ENCODE measurements around the gene NFATC3.

NFATC3 gene

DNA sequence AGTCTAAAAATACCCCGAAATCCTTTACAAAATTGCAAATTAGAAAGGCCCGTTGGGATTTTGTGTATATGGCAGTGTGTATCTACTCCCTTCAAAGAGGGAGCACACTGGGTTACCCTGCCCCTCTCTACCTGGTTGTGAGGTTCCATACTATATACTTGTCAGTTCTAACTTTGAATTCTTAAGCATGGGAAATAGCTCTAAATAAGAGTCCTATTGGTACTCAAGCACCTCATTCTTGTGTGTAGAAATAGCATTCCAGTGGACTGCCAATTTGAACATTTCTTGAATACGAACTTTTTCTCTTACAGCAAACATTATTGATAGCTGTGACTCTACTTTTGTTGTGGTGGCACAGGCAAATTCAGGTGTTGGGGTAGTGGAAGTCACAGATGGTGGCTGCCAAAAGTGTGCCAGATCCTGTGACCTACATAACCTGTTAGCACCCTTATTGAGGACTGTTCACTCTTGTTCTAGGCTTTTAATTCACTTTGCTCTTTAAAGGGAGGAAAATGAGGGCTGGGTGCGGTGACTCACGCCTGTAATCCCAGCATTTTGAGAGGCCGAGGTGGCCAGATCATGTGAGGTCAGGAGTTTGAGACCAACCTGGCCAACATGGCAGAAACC is 134.7 kb downstream of the NFATC3 start:
- Histone ChIP-seq H3K9ac (ENCODE audit: low read length in 2 of 2) (no peak overlapping the region), H3K4me1 (ENCODE audit: control insufficient read depth, insufficient read depth, low read length) (peaks cover 6% of the 10 kb centered on the region), H3K27me3 (ENCODE audit: control insufficient read depth in 1 of 2, insufficient read depth in 2 of 2, low read length in 2 of 2) (no peaks in the 10 kb centered on the region), H3K27ac (ENCODE audit: low read length) (no peak overlapping the region), H3K4me3 (ENCODE audit: low read length in 2 of 2) (no peak overlapping the region), H3K9me3 (ENCODE audit: control insufficient read depth in 2 of 2, low read length in 2 of 2) (no peaks in the 10 kb centered on the region), H3K36me3 (ENCODE audit: control insufficient read depth in 2 of 2, insufficient read depth in 2 of 2, low read length in 2 of 2) (peaks cover 0 to 7% of the 10 kb centered on the region in 2 donors)

DNA sequence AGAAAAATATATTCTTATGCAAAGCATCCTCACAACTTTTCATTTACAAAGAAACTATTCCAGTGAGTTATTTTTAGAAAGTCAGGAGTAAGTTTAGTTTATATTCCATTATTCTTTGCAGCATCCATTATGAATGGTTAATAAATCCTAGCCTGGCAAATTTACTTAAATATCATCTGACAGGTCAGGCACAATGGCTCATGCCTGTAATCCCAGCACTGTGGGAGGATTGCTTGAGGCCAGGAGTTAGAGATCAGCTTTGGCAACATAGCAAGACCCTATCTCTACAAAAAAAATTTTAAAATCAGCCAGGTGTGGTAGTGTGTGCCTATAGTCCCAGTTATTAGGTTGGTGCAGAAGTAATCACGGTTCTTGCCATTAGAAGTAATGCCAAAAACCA is 137.9 kb downstream of the NFATC3 start:
- Histone ChIP-seq H3K9me3 (ENCODE audit: control insufficient read depth in 2 of 2, low read length in 2 of 2) (no peaks in the 10 kb centered on the region), H3K27ac (ENCODE audit: low read length) (no peak overlapping the region), H3K4me1 (ENCODE audit: control insufficient read depth, insufficient read depth, low read length) (peaks cover 13% of the 10 kb centered on the region), H3K9ac (ENCODE audit: low read length in 2 of 2) (no peak overlapping the region), H3K4me3 (ENCODE audit: low read length in 2 of 2) (no peak overlapping the region), H3K36me3 (ENCODE audit: control insufficient read depth in 2 of 2, insufficient read depth in 2 of 2, low read length in 2 of 2) (peaks cover 3 to 10% of the 10 kb centered on the region in 2 donors), H3K27me3 (ENCODE audit: control insufficient read depth in 1 of 2, insufficient read depth in 2 of 2, low read length in 2 of 2) (no peaks in the 10 kb centered on the region)

DNA sequence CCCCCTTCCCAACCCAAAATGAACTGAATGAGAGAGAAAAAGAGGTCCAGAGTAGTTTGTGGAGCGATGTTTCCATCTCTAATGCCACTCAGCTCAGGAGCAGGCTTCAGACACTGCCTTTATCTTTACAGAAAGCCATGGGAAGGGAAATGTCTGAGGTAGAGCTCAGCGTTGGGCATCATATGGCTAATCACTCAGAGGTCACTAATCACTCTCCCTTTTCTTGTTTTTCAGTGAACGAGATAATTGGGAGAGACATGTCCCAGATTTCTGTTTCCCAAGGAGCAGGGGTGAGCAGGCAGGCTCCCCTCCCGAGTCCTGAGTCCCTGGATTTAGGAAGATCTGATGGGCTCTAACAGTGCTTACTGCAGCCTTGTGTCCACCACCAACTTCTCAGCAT is 140.9 kb downstream of the NFATC3 start:
- H3K27me3 ChIP-seq (ENCODE audit: control insufficient read depth in 1 of 2, insufficient read depth in 2 of 2, low read length in 2 of 2), result no peaks in the 10 kb centered on the region
- no peak overlapping the region for H3K9ac ChIP-seq (ENCODE audit: low read length in 2 of 2)
- H3K27ac ChIP-seq (ENCODE audit: low read length), result no peak overlapping the region
- peaks cover 17% of the 10 kb centered on the region for H3K4me1 ChIP-seq (ENCODE audit: control insufficient read depth, insufficient read depth, low read length)
- peaks cover 10% of the 10 kb centered on the region in 2 donors for H3K36me3 ChIP-seq (ENCODE audit: control insufficient read depth in 2 of 2, insufficient read depth in 2 of 2, low read length in 2 of 2)
- H3K9me3 ChIP-seq (ENCODE audit: control insufficient read depth in 2 of 2, low read length in 2 of 2), result no peaks in the 10 kb centered on the region
- H3K4me3 ChIP-seq (ENCODE audit: low read length in 2 of 2), result no peak overlapping the region

DNA sequence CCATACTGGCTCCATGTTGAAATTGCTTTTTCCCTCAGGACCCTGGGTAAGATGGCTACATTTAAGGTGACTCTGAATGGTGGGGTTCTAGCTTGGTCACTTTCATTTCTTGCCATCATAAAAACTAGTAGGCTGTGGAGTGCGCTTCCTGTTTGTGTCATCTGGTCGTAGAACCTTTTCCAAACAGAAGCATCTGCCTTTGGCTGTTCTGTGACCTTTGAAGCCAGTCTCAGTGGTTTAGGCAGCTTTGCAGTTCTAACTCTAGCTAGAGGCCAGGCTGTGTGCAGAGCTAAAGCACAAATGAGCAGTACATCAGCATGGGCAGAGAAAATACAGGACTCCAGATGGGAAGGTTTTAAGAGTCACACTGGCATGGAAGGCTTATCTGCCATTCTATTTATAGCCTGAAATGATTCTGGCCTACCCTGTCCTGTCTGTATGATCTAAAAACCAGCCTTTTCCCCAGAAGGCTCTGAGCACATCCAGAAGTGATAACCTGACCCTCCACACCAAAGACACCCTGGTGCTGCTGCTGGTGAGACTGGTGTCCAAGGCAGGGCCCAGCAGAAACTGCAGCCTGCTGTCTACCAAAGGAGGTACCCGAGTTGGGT is 142.1 kb downstream of the NFATC3 start:
- H3K4me3 ChIP-seq (ENCODE audit: low read length in 2 of 2), result no peak overlapping the region
- peaks cover 7 to 10% of the 10 kb centered on the region in 2 donors for H3K36me3 ChIP-seq (ENCODE audit: control insufficient read depth in 2 of 2, insufficient read depth in 2 of 2, low read length in 2 of 2)
- H3K9me3 ChIP-seq (ENCODE audit: control insufficient read depth in 2 of 2, low read length in 2 of 2), result no peaks in the 10 kb centered on the region
- H3K9ac ChIP-seq (ENCODE audit: low read length in 2 of 2), result no peak overlapping the region
- H3K27me3 ChIP-seq (ENCODE audit: control insufficient read depth in 1 of 2, insufficient read depth in 2 of 2, low read length in 2 of 2), result no peaks in the 10 kb centered on the region
- peaks cover 17% of the 10 kb centered on the region for H3K4me1 ChIP-seq (ENCODE audit: control insufficient read depth, insufficient read depth, low read length)
- no peak overlapping the region for H3K27ac ChIP-seq (ENCODE audit: low read length)

DNA sequence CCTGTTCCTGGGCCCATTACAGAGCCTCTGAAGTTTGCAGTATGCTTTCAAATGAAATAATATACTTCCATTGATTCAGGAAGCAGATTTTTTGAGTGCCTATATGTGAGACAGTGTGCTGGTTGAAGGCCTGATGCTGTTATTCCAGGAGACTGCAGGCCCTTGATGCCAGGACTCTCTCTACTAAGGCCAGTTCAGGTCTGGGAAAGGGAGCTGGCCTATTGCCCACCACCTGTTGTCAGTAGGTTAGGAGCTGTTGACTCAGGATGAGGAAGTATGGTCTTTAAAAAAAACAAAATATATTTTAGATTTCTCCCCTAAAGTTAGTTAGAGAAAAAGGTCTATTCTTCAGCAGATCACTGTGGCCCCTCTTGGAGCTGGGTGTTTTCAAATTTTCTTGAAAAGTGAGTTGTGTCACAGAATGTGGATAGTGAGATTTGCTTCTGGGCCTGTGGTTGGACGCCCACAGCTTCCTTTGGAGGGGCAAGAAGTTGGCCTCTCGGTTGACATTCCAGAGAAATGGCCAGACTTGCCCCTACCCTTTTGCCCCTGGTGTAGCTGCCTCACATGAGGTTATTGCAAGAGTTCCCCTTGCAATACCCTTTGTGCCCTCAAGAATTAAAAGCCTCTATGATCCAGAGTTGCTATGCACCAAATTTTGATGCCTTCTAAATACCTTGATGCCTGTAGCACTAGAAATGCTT is 142.8 kb downstream of the NFATC3 start:
- Histone ChIP-seq H3K27ac (ENCODE audit: low read length) (no peak overlapping the region), H3K4me1 (ENCODE audit: control insufficient read depth, insufficient read depth, low read length) (peaks cover 13% of the 10 kb centered on the region), H3K27me3 (ENCODE audit: control insufficient read depth in 1 of 2, insufficient read depth in 2 of 2, low read length in 2 of 2) (no peaks in the 10 kb centered on the region), H3K9me3 (ENCODE audit: control insufficient read depth in 2 of 2, low read length in 2 of 2) (no peaks in the 10 kb centered on the region), H3K36me3 (ENCODE audit: control insufficient read depth in 2 of 2, insufficient read depth in 2 of 2, low read length in 2 of 2) (peaks cover 7 to 10% of the 10 kb centered on the region in 2 donors), H3K4me3 (ENCODE audit: low read length in 2 of 2) (no peak overlapping the region), H3K9ac (ENCODE audit: low read length in 2 of 2) (no peak overlapping the region)

DNA sequence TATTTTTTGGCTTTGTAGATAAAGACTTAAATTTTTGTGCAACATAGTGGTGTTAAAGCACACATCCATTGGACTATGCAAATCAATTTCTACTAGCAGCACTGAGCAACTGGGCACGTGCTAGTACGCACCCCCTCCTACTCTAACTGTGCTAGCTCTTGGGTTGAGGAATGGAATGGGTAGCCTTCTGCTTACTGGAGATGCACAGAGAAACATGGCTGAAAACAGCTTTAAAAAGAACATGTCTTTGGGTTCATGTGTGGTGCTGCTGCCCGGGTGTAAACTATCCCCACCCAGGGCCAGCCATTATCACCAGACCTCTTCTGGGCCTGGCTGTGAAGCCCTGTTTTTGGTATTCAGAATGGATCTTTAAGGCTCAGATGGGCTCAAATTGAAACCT is 143.5 kb downstream of the NFATC3 start:
- H3K4me3 ChIP-seq (ENCODE audit: low read length in 2 of 2), result no peak overlapping the region
- peaks cover 11% of the 10 kb centered on the region for H3K4me1 ChIP-seq (ENCODE audit: control insufficient read depth, insufficient read depth, low read length)
- H3K27me3 ChIP-seq (ENCODE audit: control insufficient read depth in 1 of 2, insufficient read depth in 2 of 2, low read length in 2 of 2), result no peaks in the 10 kb centered on the region
- H3K36me3 ChIP-seq (ENCODE audit: control insufficient read depth in 2 of 2, insufficient read depth in 2 of 2, low read length in 2 of 2), result peaks cover 7 to 10% of the 10 kb centered on the region in 2 donors
- H3K9me3 ChIP-seq (ENCODE audit: control insufficient read depth in 2 of 2, low read length in 2 of 2), result no peaks in the 10 kb centered on the region
- H3K9ac ChIP-seq (ENCODE audit: low read length in 2 of 2), result no peak overlapping the region
- no peak overlapping the region for H3K27ac ChIP-seq (ENCODE audit: low read length)

DNA sequence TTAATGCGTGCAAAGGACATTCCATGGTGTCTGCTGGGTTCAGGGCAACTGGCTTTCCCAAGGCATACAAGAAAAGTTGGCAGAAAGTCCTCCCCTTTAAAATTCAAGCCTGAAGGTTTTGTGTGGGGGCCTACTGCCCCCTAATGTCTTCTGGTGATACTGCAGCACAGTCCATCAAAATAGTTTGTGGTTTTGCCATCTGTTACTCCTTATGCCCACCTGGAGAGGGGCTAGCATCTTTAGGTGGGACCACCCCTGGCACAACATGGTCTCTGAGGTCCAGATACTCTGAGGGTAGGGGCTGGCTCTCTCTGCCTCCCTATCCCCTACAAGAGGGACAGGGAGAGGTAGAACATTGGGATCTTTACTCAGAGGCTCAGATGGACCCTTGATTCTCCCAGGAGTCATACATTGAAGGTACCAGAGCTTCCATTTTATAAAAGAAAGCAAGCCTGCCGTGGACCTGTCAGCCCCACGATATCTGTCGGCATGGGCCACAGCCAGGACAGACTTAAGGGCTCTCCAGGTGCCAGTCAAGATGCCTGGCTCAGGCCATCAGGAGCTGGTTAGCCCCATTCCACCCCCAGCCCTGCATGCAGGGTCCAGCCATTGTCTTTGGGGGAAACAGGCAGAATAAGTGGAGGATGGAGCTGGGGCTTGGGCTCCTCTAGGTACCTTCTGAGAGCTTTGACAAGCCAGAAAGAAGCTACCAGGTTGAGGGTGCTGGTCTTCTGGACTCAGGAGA is 144.4 kb downstream of the NFATC3 start:
- Histone ChIP-seq H3K9ac (ENCODE audit: low read length in 2 of 2) (no peak overlapping the region), H3K9me3 (ENCODE audit: control insufficient read depth in 2 of 2, low read length in 2 of 2) (no peaks in the 10 kb centered on the region), H3K27ac (ENCODE audit: low read length) (no peak overlapping the region), H3K36me3 (ENCODE audit: control insufficient read depth in 2 of 2, insufficient read depth in 2 of 2, low read length in 2 of 2) (peaks cover 7 to 10% of the 10 kb centered on the region in 2 donors), H3K27me3 (ENCODE audit: control insufficient read depth in 1 of 2, insufficient read depth in 2 of 2, low read length in 2 of 2) (no peaks in the 10 kb centered on the region), H3K4me3 (ENCODE audit: low read length in 2 of 2) (no peak overlapping the region), H3K4me1 (ENCODE audit: control insufficient read depth, insufficient read depth, low read length) (peaks cover 15% of the 10 kb centered on the region)

DNA sequence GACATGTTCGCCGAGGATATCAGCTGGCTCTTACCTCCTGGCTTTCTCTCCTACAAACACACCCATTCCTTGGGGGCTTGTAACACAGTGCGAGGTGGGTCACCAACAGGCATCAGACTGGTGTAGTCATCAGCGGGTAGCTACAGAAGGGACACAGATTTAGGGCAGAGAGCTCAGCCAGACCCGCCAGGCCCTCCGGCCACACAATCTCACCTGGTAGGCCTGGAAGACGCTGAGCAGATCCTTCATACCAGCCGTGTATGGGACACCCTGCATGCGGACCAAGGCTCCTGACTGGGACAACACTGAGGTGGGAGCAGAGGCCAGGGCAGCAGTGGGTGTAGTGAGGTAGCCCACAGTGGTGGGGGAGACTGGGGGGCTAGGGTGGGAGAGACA is 145.0 kb downstream of the NFATC3 start:
- Histone ChIP-seq H3K4me1 (ENCODE audit: control insufficient read depth, insufficient read depth, low read length) (peaks cover 15% of the 10 kb centered on the region), H3K4me3 (ENCODE audit: low read length in 2 of 2) (no peak overlapping the region), H3K27me3 (ENCODE audit: control insufficient read depth in 1 of 2, insufficient read depth in 2 of 2, low read length in 2 of 2) (no peaks in the 10 kb centered on the region), H3K9ac (ENCODE audit: low read length in 2 of 2) (no peak overlapping the region), H3K36me3 (ENCODE audit: control insufficient read depth in 2 of 2, insufficient read depth in 2 of 2, low read length in 2 of 2) (peaks cover 7 to 10% of the 10 kb centered on the region in 2 donors), H3K9me3 (ENCODE audit: control insufficient read depth in 2 of 2, low read length in 2 of 2) (no peaks in the 10 kb centered on the region), H3K27ac (ENCODE audit: low read length) (no peak overlapping the region)

DNA sequence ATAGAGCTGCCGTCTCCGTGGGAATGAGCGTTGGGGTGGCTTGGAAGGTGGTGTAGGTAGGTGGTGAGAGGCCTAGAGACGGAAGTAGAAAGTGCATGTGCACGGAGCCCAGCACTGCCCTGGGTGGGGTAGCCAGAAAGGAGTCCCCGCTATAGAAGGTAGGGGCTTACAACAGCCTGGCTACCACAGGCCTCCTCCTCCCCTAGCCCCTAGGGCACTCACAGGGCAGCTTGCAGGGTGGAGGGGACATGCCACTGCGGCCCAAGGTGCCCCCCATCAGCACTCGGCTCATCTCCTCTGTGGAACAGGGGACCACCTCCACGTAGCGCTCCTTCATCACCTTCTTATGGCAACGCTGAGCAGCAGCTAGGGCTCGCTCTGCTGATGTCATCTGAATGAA is 145.8 kb downstream of the NFATC3 start:
- Histone ChIP-seq H3K4me3 (ENCODE audit: low read length in 2 of 2) (no peak overlapping the region), H3K9ac (ENCODE audit: low read length in 2 of 2) (no peak overlapping the region), H3K27me3 (ENCODE audit: control insufficient read depth in 1 of 2, insufficient read depth in 2 of 2, low read length in 2 of 2) (no peaks in the 10 kb centered on the region), H3K4me1 (ENCODE audit: control insufficient read depth, insufficient read depth, low read length) (peaks cover 15% of the 10 kb centered on the region), H3K36me3 (ENCODE audit: control insufficient read depth in 2 of 2, insufficient read depth in 2 of 2, low read length in 2 of 2) (peaks cover 7 to 10% of the 10 kb centered on the region in 2 donors), H3K27ac (ENCODE audit: low read length) (no peak overlapping the region), H3K9me3 (ENCODE audit: control insufficient read depth in 2 of 2, low read length in 2 of 2) (no peaks in the 10 kb centered on the region)

DNA sequence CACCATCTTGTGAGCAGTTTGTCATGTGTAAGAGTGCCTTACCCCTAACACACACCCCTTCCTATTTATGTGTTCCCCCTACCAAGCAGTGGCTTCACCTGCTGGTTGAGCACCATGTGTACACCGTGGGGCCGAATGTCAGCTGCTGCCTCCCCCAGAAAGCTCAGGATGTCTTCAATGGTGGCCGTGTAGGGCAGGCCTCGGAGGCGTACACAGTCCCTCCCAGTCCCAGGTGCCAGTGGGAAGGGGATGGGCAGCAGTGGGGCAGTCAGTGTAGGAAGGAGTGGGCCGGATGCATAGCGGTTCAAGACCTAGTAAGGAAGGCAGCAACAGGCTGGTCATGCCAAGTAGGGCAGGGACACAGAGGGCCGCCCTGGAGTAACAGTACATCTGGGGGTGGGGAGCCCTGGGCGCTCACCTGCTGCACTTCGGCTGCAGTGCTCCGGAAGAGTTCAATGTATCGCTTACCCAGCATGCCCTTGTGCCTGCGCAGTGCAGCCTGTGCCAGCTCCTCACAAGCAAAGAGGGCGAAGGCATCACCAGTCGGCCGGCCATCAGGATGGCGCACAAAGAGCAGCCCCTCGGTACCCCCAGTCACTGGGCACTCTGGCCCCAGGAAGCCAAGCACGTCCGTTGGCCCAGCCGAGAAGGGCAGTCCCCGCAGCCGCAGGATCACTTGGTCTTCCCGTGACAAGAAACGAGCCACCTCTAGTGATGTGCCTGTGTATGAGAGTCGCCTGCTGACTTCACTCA is 146.4 kb downstream of the NFATC3 start:
- Histone ChIP-seq H3K9me3 (ENCODE audit: control insufficient read depth in 2 of 2, low read length in 2 of 2) (no peaks in the 10 kb centered on the region), H3K27ac (ENCODE audit: low read length) (no peak overlapping the region), H3K4me1 (ENCODE audit: control insufficient read depth, insufficient read depth, low read length) (peaks cover 21% of the 10 kb centered on the region), H3K4me3 (ENCODE audit: low read length in 2 of 2) (no peak overlapping the region), H3K9ac (ENCODE audit: low read length in 2 of 2) (no peak overlapping the region), H3K27me3 (ENCODE audit: control insufficient read depth in 1 of 2, insufficient read depth in 2 of 2, low read length in 2 of 2) (no peaks in the 10 kb centered on the region), H3K36me3 (ENCODE audit: control insufficient read depth in 2 of 2, insufficient read depth in 2 of 2, low read length in 2 of 2) (peaks cover 3 to 10% of the 10 kb centered on the region in 2 donors)

All from stomach smooth muscle (tissue), 2 donors.